ENCODE data around the gene SMG6.

The SMG6 gene

GRCh38 chr17:2040942-2041560 is 262.5 kb downstream of the SMG6 start:
- Histone ChIP-seq H3K27ac (peak overlapping the region; percentile 83 to 89), H3K4me1 (peaks cover 0 to 33% (median 25%) of the 10 kb centered on the region in 4 donors), H3K9me3 (no peaks in the 10 kb centered on the region), H3K36me3 (peaks cover 17 to 60% (median 46%) of the 10 kb centered on the region in 3 donors), H3K4me3 (peak overlapping the region; percentile 72 to 75), H3K27me3 (peaks cover 0 to 2% of the 10 kb centered on the region in 2 donors)
- TF ChIP-seq, protein P1, sequence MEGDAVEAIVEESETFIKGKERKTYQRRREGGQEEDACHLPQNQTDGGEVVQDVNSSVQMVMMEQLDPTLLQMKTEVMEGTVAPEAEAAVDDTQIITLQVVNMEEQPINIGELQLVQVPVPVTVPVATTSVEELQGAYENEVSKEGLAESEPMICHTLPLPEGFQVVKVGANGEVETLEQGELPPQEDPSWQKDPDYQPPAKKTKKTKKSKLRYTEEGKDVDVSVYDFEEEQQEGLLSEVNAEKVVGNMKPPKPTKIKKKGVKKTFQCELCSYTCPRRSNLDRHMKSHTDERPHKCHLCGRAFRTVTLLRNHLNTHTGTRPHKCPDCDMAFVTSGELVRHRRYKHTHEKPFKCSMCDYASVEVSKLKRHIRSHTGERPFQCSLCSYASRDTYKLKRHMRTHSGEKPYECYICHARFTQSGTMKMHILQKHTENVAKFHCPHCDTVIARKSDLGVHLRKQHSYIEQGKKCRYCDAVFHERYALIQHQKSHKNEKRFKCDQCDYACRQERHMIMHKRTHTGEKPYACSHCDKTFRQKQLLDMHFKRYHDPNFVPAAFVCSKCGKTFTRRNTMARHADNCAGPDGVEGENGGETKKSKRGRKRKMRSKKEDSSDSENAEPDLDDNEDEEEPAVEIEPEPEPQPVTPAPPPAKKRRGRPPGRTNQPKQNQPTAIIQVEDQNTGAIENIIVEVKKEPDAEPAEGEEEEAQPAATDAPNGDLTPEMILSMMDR (IDR thresholded peaks at IDR 0.05), result no peak
- no peak for DNase-seq
- intact Hi-C loops (cut with DNase I; ENCODE audit: low total_unique reads), result no loop called here

GRCh38 chr17:2040219-2040827 is 263.3 kb downstream of the SMG6 start:
- intact Hi-C loops (cut with DNase I; ENCODE audit: low total_unique reads), result no loop called here
- no peak overlapping the region for H3K27ac ChIP-seq
- H3K4me1 ChIP-seq, result peaks cover 0 to 33% (median 25%) of the 10 kb centered on the region in 4 donors

GRCh38 chr17:2037155-2037554 is 266.4 kb downstream of the SMG6 start:
- DNase-seq, result no peak
- Histone ChIP-seq H3K4me1 (peaks cover 0 to 15% (median 8%) of the 10 kb centered on the region in 4 donors), H3K4me3 (no peak overlapping the region), H3K27me3 (no peaks in the 10 kb centered on the region), H3K27ac (no peak overlapping the region), H3K36me3 (peaks cover 22 to 65% (median 45%) of the 10 kb centered on the region in 3 donors), H3K9me3 (no peaks in the 10 kb centered on the region)
- TF ChIP-seq, protein P1 (IDR thresholded peaks at IDR 0.05), result no peak
- intact Hi-C loops (cut with DNase I; ENCODE audit: low total_unique reads), result loop anchor here (10.0 kb wide), 2 partner anchors 322 to 382 kb away; partner anchors contain the start of gene TLCD2

More at GRCh38 chr17:2040219-2040827, 263.3 kb downstream of the SMG6 start:
- DNase-seq, result no peak
- TF ChIP-seq, protein P1 (IDR thresholded peaks at IDR 0.05), result no peak
- no peaks in the 10 kb centered on the region for H3K9me3 ChIP-seq
- H3K4me3 ChIP-seq, result no peak overlapping the region
- peaks cover 22 to 68% (median 52%) of the 10 kb centered on the region in 3 donors for H3K36me3 ChIP-seq
- no peaks in the 10 kb centered on the region for H3K27me3 ChIP-seq

DNA sequence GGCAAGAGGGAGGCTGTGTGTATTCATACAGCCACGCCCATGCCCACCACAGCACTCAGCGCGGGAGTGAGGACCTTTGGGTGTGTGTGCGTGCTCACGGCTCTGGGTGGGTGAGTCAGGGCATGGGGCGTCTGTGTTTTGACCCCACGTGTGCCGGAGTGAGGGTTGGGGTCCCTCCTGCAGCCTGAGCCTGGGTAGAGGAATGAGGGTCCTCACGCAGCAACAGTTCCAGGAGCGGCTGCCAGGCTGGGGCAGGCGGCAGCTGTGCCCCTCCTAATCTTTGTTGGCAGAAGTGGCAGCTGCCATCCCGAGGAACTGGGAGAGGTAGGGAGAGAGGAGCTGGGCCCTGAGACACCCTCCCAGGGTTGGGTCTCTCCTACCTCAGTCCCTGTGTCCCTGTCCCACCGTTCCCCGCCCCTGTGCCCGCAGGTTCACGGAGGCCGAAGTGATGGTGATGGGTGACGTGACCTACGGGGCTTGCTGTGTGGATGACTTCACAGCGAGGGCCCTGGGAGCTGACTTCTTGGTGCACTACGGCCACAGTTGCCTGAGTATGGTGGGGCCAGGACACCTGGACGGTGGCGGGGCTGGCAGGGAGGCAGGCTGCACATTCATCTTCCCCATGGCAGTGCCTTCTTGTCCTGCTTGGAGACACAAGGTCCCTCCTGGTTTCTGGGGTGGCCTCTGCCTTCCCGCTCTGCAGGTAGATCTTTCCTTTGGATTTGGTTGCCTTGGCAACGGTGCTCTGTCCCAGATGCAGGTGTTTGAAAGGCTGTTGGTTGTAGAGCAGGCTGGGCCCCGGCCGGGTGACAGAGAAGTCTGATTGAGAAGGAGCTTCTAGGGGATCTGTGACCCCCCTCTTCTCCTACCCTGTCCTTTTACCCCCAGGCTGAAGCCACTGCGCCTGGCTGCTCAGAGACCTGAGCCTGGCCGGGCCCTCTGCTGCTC is 267.8 kb downstream of the SMG6 start:
- no peak overlapping the region for H3K27ac ChIP-seq
- H3K36me3 ChIP-seq, result peaks cover 22 to 65% (median 45%) of the 10 kb centered on the region in 3 donors
- peaks cover 0 to 18% (median 12%) of the 10 kb centered on the region in 4 donors for H3K4me1 ChIP-seq
- no peak overlapping the region for H3K4me3 ChIP-seq
- TF ChIP-seq, protein P1 (IDR thresholded peaks at IDR 0.05), result no peak
- DNase-seq, result no peak
- no peaks in the 10 kb centered on the region for H3K27me3 ChIP-seq
- intact Hi-C loops (cut with DNase I; ENCODE audit: low total_unique reads), result loop anchor here (10.0 kb wide), 2 partner anchors 321 to 381 kb away; partner anchors contain the start of gene TLCD2
- no peaks in the 10 kb centered on the region for H3K9me3 ChIP-seq

- Histone ChIP-seq H3K4me3 (no peak overlapping the region), H3K36me3 (peaks cover 22 to 61% (median 40%) of the 10 kb centered on the region in 3 donors), H3K27me3 (no peaks in the 10 kb centered on the region), H3K4me1 (peaks cover 0 to 21% (median 14%) of the 10 kb centered on the region in 4 donors), H3K9me3 (no peaks in the 10 kb centered on the region), H3K27ac (no peak overlapping the region)
- DNase-seq, result no peak
- intact Hi-C loops (cut with DNase I; ENCODE audit: low total_unique reads), result loop anchor here (10.0 kb wide), 2 partner anchors 320 to 380 kb away; partner anchors contain the start of gene TLCD2
- TF ChIP-seq, protein P1 (IDR thresholded peaks at IDR 0.05), result no peak
Observed at GRCh38 chr17:2034806-2035540, 268.6 kb downstream of the SMG6 start.
